Osteoblast (primary cell): ENCODE data around the gene RANBP10. TPM values are rescaled to one million over a fixed set of nuclear protein-coding genes. Genes with fewer than 3 reads are reported as not detected.

ENCODE experiments used
- DNase-seq: peaks from one replicate; pipeline ENCODE4 v3.0.0; 2011; ENCODE audit warnings: low spot score, mixed read lengths; ENCODE audit not compliant: insufficient read length; ENCODE audit errors: missing footprints
- H2AFZ ChIP-seq: 2 replicates; pipeline ENCODE4 v1.6.0; 2011; ENCODE audit warnings: mild to moderate bottlenecking, low read length
- H3K27ac ChIP-seq: 2 replicates; pipeline ENCODE4 v1.5.1; 2011; ENCODE audit warnings: mild to moderate bottlenecking, low read depth, low read length, moderate library complexity
- H3K27me3 ChIP-seq: 2 replicates; pipeline ENCODE4 v1.6.0; 2012; ENCODE audit warnings: mild to moderate bottlenecking, control low read depth, inconsistent platforms, low read length, moderate library complexity; ENCODE audit not compliant: insufficient read depth
- H3K36me3 ChIP-seq: 2 replicates; pipeline ENCODE4 v1.5.1; 2011; ENCODE audit warnings: mild to moderate bottlenecking, low read length, control low read depth, moderate library complexity; ENCODE audit not compliant: insufficient read depth
- H3K4me1 ChIP-seq: 2 replicates; pipeline ENCODE4 v1.5.1; 2011; ENCODE audit warnings: mild to moderate bottlenecking, low read length, control low read depth, moderate library complexity; ENCODE audit not compliant: insufficient read depth
- H3K4me2 ChIP-seq: 2 replicates; pipeline ENCODE4 v1.6.0; 2011; ENCODE audit warnings: mild to moderate bottlenecking, low read length; ENCODE audit not compliant: insufficient read depth
- H3K4me3 ChIP-seq: fragments of 200-600 bp; sonication (generic); 3 replicates; pipeline ENCODE4 v1.5.1; 2012; ENCODE audit warnings: mild to moderate bottlenecking, low read length, inconsistent platforms; ENCODE audit not compliant: insufficient read depth
- H3K79me2 ChIP-seq: 2 replicates; pipeline ENCODE4 v1.6.0; 2012; ENCODE audit warnings: mild to moderate bottlenecking, low read length, control low read depth, inconsistent platforms; ENCODE audit not compliant: insufficient read depth
- H3K9me3 ChIP-seq: 2 replicates; pipeline ENCODE4 v1.5.1; 2011; ENCODE audit warnings: low read depth, low read length, control low read depth
- H4K20me1 ChIP-seq: 2 replicates; pipeline ENCODE4 v1.6.0; 2012; ENCODE audit warnings: mild to moderate bottlenecking, low read length, control low read depth; ENCODE audit not compliant: insufficient read depth
- total RNA-seq: library from RNA; depleted of rRNA; stranded (reverse); fragments of >200 nt; gene quantifications from 2 replicates; pipeline ENCODE4 v1.2.3, GENCODE V29; 2012
- TF ChIP-seq, protein P1 (sequence below): IDR thresholded peaks from 2 replicates; pipeline ENCODE4 v1.5.1; 2011; ENCODE audit warnings: mild to moderate bottlenecking, low read depth, low read length, moderate library complexity; ENCODE audit errors: extremely low read depth

The RANBP10 gene
- total RNA-seq, 1 donor: 5.4 TPM

DNA sequence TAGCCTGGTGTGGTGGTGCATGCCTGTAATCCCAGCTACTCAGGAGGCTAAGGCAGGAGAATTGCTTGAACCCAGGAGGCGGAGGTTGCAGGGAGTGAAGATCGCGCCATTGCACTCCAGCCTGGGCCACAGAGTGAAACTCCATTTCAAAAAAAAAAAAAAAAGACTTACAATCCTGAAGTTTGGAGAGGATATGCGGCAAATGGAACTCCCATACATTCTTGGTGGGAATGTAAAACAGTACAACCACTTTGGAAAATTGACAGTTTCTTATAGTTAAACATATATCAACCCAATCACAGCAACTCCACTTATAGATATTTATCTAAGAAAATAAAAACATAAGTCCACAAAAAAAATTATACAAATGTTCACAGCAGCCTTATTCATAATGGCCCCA lies 99.2 kb downstream of the RANBP10 start:
- H3K27ac ChIP-seq: no peak overlapping the region
- H3K79me2 ChIP-seq: peaks cover 75% of the 10 kb centered on the region
- H2AFZ ChIP-seq: no peak overlapping the region
- TF ChIP-seq, protein P1, sequence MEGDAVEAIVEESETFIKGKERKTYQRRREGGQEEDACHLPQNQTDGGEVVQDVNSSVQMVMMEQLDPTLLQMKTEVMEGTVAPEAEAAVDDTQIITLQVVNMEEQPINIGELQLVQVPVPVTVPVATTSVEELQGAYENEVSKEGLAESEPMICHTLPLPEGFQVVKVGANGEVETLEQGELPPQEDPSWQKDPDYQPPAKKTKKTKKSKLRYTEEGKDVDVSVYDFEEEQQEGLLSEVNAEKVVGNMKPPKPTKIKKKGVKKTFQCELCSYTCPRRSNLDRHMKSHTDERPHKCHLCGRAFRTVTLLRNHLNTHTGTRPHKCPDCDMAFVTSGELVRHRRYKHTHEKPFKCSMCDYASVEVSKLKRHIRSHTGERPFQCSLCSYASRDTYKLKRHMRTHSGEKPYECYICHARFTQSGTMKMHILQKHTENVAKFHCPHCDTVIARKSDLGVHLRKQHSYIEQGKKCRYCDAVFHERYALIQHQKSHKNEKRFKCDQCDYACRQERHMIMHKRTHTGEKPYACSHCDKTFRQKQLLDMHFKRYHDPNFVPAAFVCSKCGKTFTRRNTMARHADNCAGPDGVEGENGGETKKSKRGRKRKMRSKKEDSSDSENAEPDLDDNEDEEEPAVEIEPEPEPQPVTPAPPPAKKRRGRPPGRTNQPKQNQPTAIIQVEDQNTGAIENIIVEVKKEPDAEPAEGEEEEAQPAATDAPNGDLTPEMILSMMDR: no peak
- DNase-seq: no peak
- no peaks in the 10 kb centered on the region for H3K9me3 ChIP-seq
- H3K4me2 ChIP-seq: no peak overlapping the region
- no peaks in the 10 kb centered on the region for H3K27me3 ChIP-seq
- no peak overlapping the region for H3K4me3 ChIP-seq
- peaks cover 9% of the 10 kb centered on the region for H3K4me1 ChIP-seq
- H3K36me3 ChIP-seq: no peaks in the 10 kb centered on the region
- peaks cover 42% of the 10 kb centered on the region for H4K20me1 ChIP-seq

DNA sequence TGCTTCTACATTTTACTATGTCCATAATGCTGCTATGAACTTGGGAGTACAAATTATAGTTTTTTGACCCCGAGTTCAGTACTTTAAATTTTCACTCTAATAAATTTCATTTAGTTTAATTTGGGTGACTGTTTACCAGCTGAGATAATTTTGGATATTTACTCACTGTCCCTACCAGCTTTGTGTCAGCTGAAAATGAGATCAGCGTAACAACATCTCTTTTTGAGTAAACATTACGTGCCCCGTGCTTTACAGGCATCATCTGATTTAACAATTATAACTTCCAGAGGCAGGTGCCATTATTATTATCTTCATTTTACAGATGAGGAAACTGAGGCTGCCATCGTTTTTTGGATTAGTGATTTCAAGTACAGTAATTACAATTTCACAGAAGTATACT lies 102.2 kb downstream of the RANBP10 start:
- Histone ChIP-seq H3K36me3 (no peaks in the 10 kb centered on the region), H3K27me3 (no peaks in the 10 kb centered on the region), H4K20me1 (peaks cover 30% of the 10 kb centered on the region), H3K27ac (no peak overlapping the region), H2AFZ (no peak overlapping the region), H3K4me1 (peaks cover 9% of the 10 kb centered on the region), H3K4me3 (no peak overlapping the region), H3K9me3 (no peaks in the 10 kb centered on the region), H3K4me2 (no peak overlapping the region), H3K79me2 (peaks cover 67% of the 10 kb centered on the region)
- no peak for DNase-seq
- TF ChIP-seq, protein P1: no peak

DNA sequence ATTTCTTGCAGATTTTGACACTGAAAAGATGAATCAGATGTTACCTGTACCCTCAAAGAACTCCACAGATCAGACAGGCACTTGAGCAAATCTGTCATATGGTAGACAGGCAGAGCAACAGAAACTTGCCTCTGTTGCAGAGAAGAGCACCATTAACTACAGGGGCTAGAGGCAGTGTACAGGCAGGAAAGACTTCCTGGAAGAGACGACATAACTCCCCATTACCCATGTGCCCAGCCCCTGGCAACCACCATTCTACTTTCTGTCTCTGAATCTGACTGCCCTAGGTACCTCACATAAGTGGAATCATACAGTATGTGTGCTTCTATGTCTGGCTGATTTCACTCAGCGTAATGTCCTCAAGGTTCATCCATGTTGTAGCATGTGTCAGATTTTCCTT lies 102.7 kb downstream of the RANBP10 start:
- no peak overlapping the region for H3K27ac ChIP-seq
- no peaks in the 10 kb centered on the region for H3K9me3 ChIP-seq
- no peak overlapping the region for H3K4me2 ChIP-seq
- H3K27me3 ChIP-seq: no peaks in the 10 kb centered on the region
- H3K36me3 ChIP-seq: no peaks in the 10 kb centered on the region
- no peak overlapping the region for H3K4me3 ChIP-seq
- no peak for DNase-seq
- no peak overlapping the region for H2AFZ ChIP-seq
- peaks cover 64% of the 10 kb centered on the region for H3K79me2 ChIP-seq
- peaks cover 25% of the 10 kb centered on the region for H4K20me1 ChIP-seq
- TF ChIP-seq, protein P1: no peak
- H3K4me1 ChIP-seq: peaks cover 5% of the 10 kb centered on the region

DNA sequence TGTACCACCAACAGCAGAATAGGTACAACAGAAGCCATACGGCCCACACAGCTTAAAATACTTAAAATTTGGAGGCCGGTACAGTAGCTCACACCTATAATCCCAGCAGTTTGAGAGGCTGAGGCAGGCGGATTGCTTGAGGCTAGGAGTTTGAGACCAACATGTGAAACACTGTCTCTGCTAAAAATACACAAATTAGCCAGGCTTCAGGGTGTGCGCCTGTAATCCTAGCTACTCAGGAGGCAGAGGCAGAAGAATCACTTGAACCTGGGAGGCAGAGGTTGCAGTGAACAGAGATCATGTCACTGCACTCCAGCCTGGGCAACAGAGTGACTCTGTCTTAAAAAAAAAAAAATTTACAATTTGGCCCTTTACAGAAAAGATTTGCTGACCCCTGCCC lies 104.2 kb downstream of the RANBP10 start:
- no peaks in the 10 kb centered on the region for H3K4me1 ChIP-seq
- H3K27me3 ChIP-seq: no peaks in the 10 kb centered on the region
- H3K79me2 ChIP-seq: peaks cover 54% of the 10 kb centered on the region
- peaks cover 14% of the 10 kb centered on the region for H4K20me1 ChIP-seq
- no peak overlapping the region for H3K27ac ChIP-seq
- TF ChIP-seq, protein P1: no peak
- no peaks in the 10 kb centered on the region for H3K9me3 ChIP-seq
- H2AFZ ChIP-seq: no peak overlapping the region
- no peak overlapping the region for H3K4me3 ChIP-seq
- H3K36me3 ChIP-seq: no peaks in the 10 kb centered on the region
- DNase-seq: no peak
- H3K4me2 ChIP-seq: no peak overlapping the region
